GM12891 (cell line): ENCODE results near the gene PARP2.

Experiments used
- POLR2A ChIP-seq: IDR thresholded peaks from 2 replicates; pipeline ENCODE4 v1.6.1; 2011; ENCODE audit warnings: low read depth, low read length, control low read depth
- TAF1 ChIP-seq: IDR thresholded peaks from 2 replicates; pipeline ENCODE4 v1.6.1; 2011; ENCODE audit warnings: low read depth, low read length, control low read depth

DNA sequence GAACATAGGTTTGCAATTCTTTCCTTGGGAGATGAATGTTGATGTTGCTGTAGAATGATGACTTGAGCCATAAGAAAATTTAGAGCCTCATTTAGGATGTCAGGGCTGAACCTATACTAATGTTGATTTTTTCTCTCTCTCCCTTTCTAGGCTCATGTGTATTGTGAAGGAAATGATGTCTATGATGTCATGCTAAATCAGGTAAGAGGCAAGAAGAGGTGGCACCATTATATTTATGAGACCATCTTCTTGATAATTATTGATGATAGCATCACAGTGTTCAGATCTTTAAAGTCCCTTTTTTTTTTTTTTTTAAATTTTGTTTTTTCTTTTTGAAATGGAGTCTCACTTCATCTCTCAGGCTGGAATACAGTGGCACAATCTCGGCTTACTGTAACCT lies 3.3 kb downstream of the PARP2 start:
- TF ChIP-seq POLR2A (no peak), TAF1 (no peak)
